ENCODE results near the gene ACSL4. TPM values are rescaled to one million over a fixed set of nuclear protein-coding genes. Genes with fewer than 3 reads are reported as not detected.
"Not testable (repeated sequence)": the region's sequence is repeated elsewhere in the genome, so short reads cannot be mapped to it uniquely, and the experiment has no call there.

The ACSL4 gene
- total RNA-seq, 4 donors from 2014 or later = 40.7 to 64.7 (median 43.7) TPM

DNA sequence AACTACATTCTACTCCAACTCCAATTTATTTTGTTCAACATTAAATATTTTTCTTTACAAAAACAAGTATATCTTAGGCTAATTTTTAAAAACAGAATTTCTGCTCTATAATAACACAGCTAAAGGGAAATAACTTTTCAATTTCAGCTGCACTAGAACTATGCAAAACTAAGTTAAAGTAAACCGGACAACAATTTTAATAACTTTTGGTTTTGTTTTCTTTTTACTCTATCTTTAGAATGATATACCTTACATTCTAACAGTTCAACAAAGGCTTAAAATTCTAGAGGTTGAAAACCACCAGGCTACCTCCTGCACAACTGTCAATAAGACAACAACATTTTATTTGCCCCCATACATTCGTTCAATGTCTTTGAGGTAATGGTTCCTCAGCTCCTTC lies 89.4 kb downstream of the ACSL4 start:
- 81% methylated on average over 2 of the region's 2 CpGs for WGBS
- Histone ChIP-seq H3K27me3 (no peaks in the 10 kb centered on the region), H3K27ac (no peak overlapping the region), H3K4me1 (no peaks in the 10 kb centered on the region), H3K9me3 (no peaks in the 10 kb centered on the region), H3K36me3 (no peaks in the 10 kb centered on the region), H3K4me3 (no peak overlapping the region)
- DNase-seq (ENCODE audit: low spot score in 2 of 2) = no peak
- TF ChIP-seq POLR2AphosphoS5 (IDR thresholded peaks at IDR 0.05) = no peak
- TF ChIP-seq POLR2A (IDR thresholded peaks at IDR 0.05) = no peak
- TF ChIP-seq, protein P1, sequence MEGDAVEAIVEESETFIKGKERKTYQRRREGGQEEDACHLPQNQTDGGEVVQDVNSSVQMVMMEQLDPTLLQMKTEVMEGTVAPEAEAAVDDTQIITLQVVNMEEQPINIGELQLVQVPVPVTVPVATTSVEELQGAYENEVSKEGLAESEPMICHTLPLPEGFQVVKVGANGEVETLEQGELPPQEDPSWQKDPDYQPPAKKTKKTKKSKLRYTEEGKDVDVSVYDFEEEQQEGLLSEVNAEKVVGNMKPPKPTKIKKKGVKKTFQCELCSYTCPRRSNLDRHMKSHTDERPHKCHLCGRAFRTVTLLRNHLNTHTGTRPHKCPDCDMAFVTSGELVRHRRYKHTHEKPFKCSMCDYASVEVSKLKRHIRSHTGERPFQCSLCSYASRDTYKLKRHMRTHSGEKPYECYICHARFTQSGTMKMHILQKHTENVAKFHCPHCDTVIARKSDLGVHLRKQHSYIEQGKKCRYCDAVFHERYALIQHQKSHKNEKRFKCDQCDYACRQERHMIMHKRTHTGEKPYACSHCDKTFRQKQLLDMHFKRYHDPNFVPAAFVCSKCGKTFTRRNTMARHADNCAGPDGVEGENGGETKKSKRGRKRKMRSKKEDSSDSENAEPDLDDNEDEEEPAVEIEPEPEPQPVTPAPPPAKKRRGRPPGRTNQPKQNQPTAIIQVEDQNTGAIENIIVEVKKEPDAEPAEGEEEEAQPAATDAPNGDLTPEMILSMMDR (IDR thresholded peaks at IDR 0.05) = no peak

DNA sequence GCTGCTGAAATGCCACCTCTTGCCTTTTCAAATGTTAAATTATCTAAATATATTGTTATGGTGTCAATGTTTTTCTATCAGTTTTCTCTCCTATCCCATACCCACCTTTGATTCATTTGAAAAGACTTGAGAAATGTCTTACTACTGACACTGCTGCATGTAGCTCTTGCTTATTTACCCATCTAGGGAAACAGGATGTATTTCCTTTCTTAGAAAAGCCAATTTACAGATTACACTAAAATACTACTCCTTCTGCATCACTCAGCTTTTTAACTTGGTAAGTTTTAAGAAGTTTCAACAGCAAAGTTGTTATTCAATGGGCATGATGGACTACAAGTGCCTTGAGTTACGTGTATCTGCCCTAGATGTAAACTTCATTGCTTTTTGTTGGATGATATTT lies 94.9 kb downstream of the ACSL4 start:
- WGBS = 84% methylated on average over 1 of the region's 1 CpG
- no peaks in the 10 kb centered on the region for H3K36me3 ChIP-seq

DNA sequence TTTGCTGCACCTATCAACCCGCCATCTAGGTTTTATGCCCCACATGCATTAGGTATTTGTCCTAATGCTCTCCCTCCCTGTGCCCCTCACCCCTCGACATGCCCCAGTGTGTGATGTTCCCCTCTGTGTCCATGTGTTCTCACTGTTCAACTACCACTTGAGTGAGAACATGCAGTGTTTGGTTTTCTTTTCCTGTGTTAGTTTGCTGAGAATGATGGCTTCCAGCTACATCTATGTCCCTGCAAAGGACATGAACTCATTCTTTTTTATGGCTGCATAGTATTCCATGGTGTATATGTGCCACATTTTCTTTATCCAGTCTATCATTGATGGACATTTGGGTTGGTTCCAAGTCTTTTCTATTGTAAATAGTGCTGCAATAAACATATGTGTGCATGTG lies 95.6 kb downstream of the ACSL4 start:
- WGBS = 76% methylated on average over 2 of the region's 2 CpGs
- DNase-seq (ENCODE audit: low spot score in 2 of 2); H3K27me3 ChIP-seq; H3K4me3 ChIP-seq; H3K27ac ChIP-seq; H3K9me3 ChIP-seq; H3K4me1 ChIP-seq; H3K36me3 ChIP-seq: not testable (repeated sequence)

More for the DNA sequence above, 94.9 kb downstream of the ACSL4 start:
- TF ChIP-seq POLR2AphosphoS5 (IDR thresholded peaks at IDR 0.05) (no peak), EP300 (IDR thresholded peaks at IDR 0.05) (no peak), POLR2A (IDR thresholded peaks at IDR 0.05) (no peak)
- TF ChIP-seq, protein P1 (IDR thresholded peaks at IDR 0.05) = no peak
- no peaks in the 10 kb centered on the region for H3K27me3 ChIP-seq
- H3K9me3 ChIP-seq = no peaks in the 10 kb centered on the region
- no peak overlapping the region for H3K27ac ChIP-seq
- no peak overlapping the region for H3K4me3 ChIP-seq
- DNase-seq (ENCODE audit: low spot score in 2 of 2) = no peak
- H3K4me1 ChIP-seq = no peaks in the 10 kb centered on the region

DNA sequence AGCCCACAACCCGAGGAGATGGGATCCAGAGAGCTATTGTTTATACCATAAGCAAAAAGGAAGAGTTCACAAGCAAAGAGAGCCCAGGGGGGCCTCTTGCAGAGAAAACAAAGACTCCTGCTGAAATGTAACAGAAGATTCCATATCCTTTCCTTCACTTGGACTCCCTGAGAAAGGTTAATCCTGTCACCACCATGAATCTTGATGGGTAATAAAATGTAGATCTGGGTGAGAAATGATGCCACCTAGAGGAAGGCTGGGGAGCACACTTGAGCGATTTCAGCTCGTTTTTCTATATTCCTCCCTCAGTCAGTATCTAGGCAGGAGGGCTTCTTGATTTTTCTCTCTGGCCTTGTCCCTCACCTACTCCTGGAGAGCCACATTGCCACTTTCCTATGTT lies 97.9 kb downstream of the ACSL4 start:
- H3K9me3 ChIP-seq = no peaks in the 10 kb centered on the region
- no peak for TF ChIP-seq POLR2AphosphoS5 (IDR thresholded peaks at IDR 0.05)
- TF ChIP-seq EP300 (IDR thresholded peaks at IDR 0.05) = no peak
- no peak for TF ChIP-seq POLR2A (IDR thresholded peaks at IDR 0.05)
- TF ChIP-seq, protein P1 (IDR thresholded peaks at IDR 0.05) = peak in 1 of 2 donors; percentile 15
- H3K4me1 ChIP-seq = no peaks in the 10 kb centered on the region
- DNase-seq (ENCODE audit: low spot score in 2 of 2) = no peak
- H3K27me3 ChIP-seq = no peaks in the 10 kb centered on the region
- no peak overlapping the region for H3K4me3 ChIP-seq
- no peak overlapping the region for H3K27ac ChIP-seq
- H3K36me3 ChIP-seq = no peaks in the 10 kb centered on the region
- 22% methylated on average over 3 of the region's 3 CpGs for WGBS

DNA sequence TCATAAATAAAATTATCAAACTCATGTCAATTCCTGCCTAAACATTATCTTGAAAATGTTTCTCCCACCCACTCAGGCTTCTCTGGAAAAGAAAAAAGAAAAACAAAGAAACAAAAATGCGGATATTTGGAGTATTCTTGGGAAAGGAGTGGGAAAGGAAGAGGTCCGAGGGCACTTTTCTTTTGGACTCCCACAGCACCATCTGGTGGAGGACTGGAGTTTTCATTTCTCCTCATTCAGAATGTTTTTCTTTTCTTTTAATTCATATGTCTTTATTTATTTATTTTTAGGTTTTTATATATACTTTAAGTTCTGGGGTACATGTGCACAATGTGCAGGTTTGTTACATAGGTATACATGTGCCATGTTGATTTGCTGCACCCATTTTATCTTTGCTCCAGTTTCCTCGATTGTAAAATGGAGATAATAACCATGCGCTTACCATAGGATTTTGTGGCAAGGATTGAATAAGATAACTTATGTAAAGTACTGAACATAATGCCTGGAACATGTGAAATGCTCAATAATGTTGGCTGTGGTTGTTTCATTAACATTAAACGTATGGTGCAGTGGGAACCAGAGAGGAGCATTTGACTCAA lies 100.1 kb downstream of the ACSL4 start:
- Histone ChIP-seq H3K4me1 (no peaks in the 10 kb centered on the region), H3K36me3 (no peaks in the 10 kb centered on the region), H3K27me3 (no peaks in the 10 kb centered on the region), H3K9me3 (no peaks in the 10 kb centered on the region), H3K27ac (no peak overlapping the region), H3K4me3 (no peak overlapping the region)
- no peak for DNase-seq (ENCODE audit: low spot score in 2 of 2)
- WGBS = 45% methylated on average over 5 of the region's 5 CpGs
- TF ChIP-seq, protein P1 (IDR thresholded peaks at IDR 0.05) = peak in 1 of 2 donors; percentile 28
- TF ChIP-seq EP300 (IDR thresholded peaks at IDR 0.05) (no peak), POLR2A (IDR thresholded peaks at IDR 0.05) (no peak)

DNA sequence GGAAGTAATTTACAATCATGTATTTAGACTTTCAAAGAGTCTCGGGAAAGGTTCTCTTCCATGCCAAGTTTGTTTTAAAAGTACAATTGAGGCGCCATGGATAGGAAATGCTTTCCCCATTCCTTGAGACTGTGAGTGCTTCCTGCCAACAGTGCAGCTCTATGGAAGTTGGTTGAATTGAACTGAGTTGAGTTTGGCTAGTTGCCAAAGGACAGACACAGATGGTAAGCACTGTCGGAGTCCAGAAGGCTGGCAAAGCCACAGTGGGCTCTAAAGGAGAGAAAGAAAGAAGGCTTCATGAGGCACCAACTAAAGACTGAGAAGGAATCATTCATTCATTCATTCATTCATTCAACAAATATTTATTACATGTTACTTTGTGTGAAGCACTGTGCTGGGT lies 103.7 kb downstream of the ACSL4 start:
- H3K27me3 ChIP-seq = no peaks in the 10 kb centered on the region
- TF ChIP-seq EP300 (IDR thresholded peaks at IDR 0.05) = no peak
- no peak for TF ChIP-seq POLR2AphosphoS5 (IDR thresholded peaks at IDR 0.05)
- no peak for TF ChIP-seq POLR2A (IDR thresholded peaks at IDR 0.05)
- TF ChIP-seq, protein P1 (IDR thresholded peaks at IDR 0.05) = no peak
- no peak overlapping the region for H3K4me3 ChIP-seq
- H3K4me1 ChIP-seq = peaks cover 2% of the 10 kb centered on the region
- no peaks in the 10 kb centered on the region for H3K36me3 ChIP-seq
- H3K9me3 ChIP-seq = no peaks in the 10 kb centered on the region
- no peak overlapping the region for H3K27ac ChIP-seq
- 47% methylated on average over 3 of the region's 3 CpGs for WGBS
- no peak for DNase-seq (ENCODE audit: low spot score in 2 of 2)
